Lung (tissue), 12 donors: ENCODE data around the gene YEATS2. TPM values are rescaled to one million over a fixed set of nuclear protein-coding genes. Genes with fewer than 3 reads are reported as not detected.

ENCODE experiments used
- ATAC-seq: fragments of 200-7000 bp; cut with Tn5 transposase; one replicate; pipeline ENCODE4 v1.9.1; 2020; ENCODE audit warnings: moderate number of reproducible peaks; ENCODE audit not compliant: insufficient read depth, low FRiP score
- DNase-seq, 3 donors: peaks; one replicate each; pipeline ENCODE4 v3.0.0-alpha.2; 2013 to 2017
- H3K27ac ChIP-seq, 2 donors: one replicate each; pipeline ENCODE4 v1.5.1; 2013; ENCODE audit warnings: mild to moderate bottlenecking in 2 of 2, moderate library complexity in 2 of 2, control low read depth in 1 of 2, inconsistent platforms in 1 of 2, low read depth in 1 of 2, low read length in 1 of 2
- H3K27me3 ChIP-seq, 3 donors: one replicate each; pipeline ENCODE4 v1.5.1; 2013; ENCODE audit warnings: low read length in 2 of 3; ENCODE audit not compliant: control insufficient read depth in 3 of 3, insufficient read depth in 3 of 3
- H3K36me3 ChIP-seq, 4 donors: one replicate each; pipeline ENCODE4 v1.5.1; 2013; ENCODE audit warnings: low read length in 4 of 4, mild to moderate bottlenecking in 1 of 4, moderate library complexity in 1 of 4; ENCODE audit not compliant: control insufficient read depth in 4 of 4, insufficient read depth in 4 of 4
- H3K4me1 ChIP-seq, 5 donors: one replicate each; pipeline ENCODE4 v1.5.1; 2013; ENCODE audit warnings: low read length in 5 of 5, mild to moderate bottlenecking in 2 of 5, moderate library complexity in 1 of 5; ENCODE audit not compliant: control insufficient read depth in 5 of 5, insufficient read depth in 5 of 5
- H3K4me3 ChIP-seq: one replicate; pipeline ENCODE4 v1.5.1; 2013; ENCODE audit warnings: mild to moderate bottlenecking, control low read depth, moderate library complexity
- H3K9ac ChIP-seq, 2 donors: one replicate each; pipeline ENCODE4 v1.5.1; 2013; ENCODE audit warnings: low read length in 2 of 2, control low read depth in 1 of 2; ENCODE audit not compliant: insufficient read depth in 1 of 2
- H3K9me3 ChIP-seq, 4 donors: one replicate each; pipeline ENCODE4 v1.5.1; 2013; ENCODE audit warnings: low read length in 3 of 4, mild to moderate bottlenecking in 1 of 4, moderate library complexity in 1 of 4; ENCODE audit not compliant: control insufficient read depth in 4 of 4, insufficient read depth in 3 of 4
- WGBS, 2 donors: extraction: QIAGEN DNeasy Blood & Tissue Kit; methylation state at CpG; one replicate each; pipeline ENCODE4 v1.1.7; 2013; 5-methylcytosine and 5-hydroxymethylcytosine counted together
- polyA plus RNA-seq, 2 donors: library from polyadenylated mRNA; stranded (reverse); fragments of 200-250 nt; gene quantifications; one replicate each; pipeline ENCODE4 v1.2.1, GENCODE V29; 2013
- total RNA-seq, 2 donors: library from RNA; depleted of rRNA in 1 of 2; stranded (reverse); fragments of >200 nt in 1 of 2; gene quantifications; one replicate each; pipeline ENCODE4 v1.2.1, GENCODE V29; 2014 to 2021
- TF ChIP-seq, protein P1 (sequence below): IDR thresholded peaks from 2 replicates; pipeline ENCODE4 v1.5.1; 2012; ENCODE audit warnings: mild to moderate bottlenecking; ENCODE audit errors: control extremely low read depth, extremely low read depth
- donor health status: control.
- donor health status: control.
- donor health status: Bipolar disorder and iron deficiency.
- donor health status: healthy.
- donor health status: DM: yes; HTN: yes; CAD: no.

Gene YEATS2
- total and polyA plus RNA-seq, 4 donors = 9.6 to 42.9 (median 18.9) TPM

GRCh38 chr3:183826448-183827250, 129.1 kb downstream of the YEATS2 start:
- ATAC-seq (no peak), DNase-seq (no peak)
- no peak overlapping the region for H3K9ac ChIP-seq
- no peak overlapping the region for H3K27ac ChIP-seq
- H3K4me1 ChIP-seq = peaks cover 0 to 9% (median 0%) of the 10 kb centered on the region in 5 donors
- no peaks in the 10 kb centered on the region for H3K9me3 ChIP-seq
- WGBS, 2 donors = 94 to 95% methylated on average over 14 of the region's 14 CpGs
- TF ChIP-seq, protein P1, sequence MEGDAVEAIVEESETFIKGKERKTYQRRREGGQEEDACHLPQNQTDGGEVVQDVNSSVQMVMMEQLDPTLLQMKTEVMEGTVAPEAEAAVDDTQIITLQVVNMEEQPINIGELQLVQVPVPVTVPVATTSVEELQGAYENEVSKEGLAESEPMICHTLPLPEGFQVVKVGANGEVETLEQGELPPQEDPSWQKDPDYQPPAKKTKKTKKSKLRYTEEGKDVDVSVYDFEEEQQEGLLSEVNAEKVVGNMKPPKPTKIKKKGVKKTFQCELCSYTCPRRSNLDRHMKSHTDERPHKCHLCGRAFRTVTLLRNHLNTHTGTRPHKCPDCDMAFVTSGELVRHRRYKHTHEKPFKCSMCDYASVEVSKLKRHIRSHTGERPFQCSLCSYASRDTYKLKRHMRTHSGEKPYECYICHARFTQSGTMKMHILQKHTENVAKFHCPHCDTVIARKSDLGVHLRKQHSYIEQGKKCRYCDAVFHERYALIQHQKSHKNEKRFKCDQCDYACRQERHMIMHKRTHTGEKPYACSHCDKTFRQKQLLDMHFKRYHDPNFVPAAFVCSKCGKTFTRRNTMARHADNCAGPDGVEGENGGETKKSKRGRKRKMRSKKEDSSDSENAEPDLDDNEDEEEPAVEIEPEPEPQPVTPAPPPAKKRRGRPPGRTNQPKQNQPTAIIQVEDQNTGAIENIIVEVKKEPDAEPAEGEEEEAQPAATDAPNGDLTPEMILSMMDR = no peak
- H3K27me3 ChIP-seq = no peaks in the 10 kb centered on the region
- H3K36me3 ChIP-seq = peaks cover 0 to 16% (median 2%) of the 10 kb centered on the region in 4 donors
- no peak overlapping the region for H3K4me3 ChIP-seq

GRCh38 chr3:183827809-183828537, 130.4 kb downstream of the YEATS2 start:
- DNase-seq = no peak
- Histone ChIP-seq H3K4me3 (no peak overlapping the region), H3K9me3 (no peaks in the 10 kb centered on the region), H3K36me3 (peaks cover 4 to 21% (median 8%) of the 10 kb centered on the region in 4 donors), H3K9ac (no peak overlapping the region), H3K27me3 (no peaks in the 10 kb centered on the region), H3K27ac (no peak overlapping the region), H3K4me1 (peaks cover 0 to 9% (median 0%) of the 10 kb centered on the region in 5 donors)
- ATAC-seq = no peak
- TF ChIP-seq, protein P1 = no peak
- WGBS, 2 donors = 83 to 92% methylated on average over 14 of the region's 14 CpGs

- Histone ChIP-seq H3K36me3 (peaks cover 7 to 26% (median 13%) of the 10 kb centered on the region in 4 donors), H3K9me3 (no peaks in the 10 kb centered on the region), H3K27ac (no peak overlapping the region), H3K9ac (no peak overlapping the region), H3K4me3 (no peak overlapping the region), H3K27me3 (no peaks in the 10 kb centered on the region), H3K4me1 (peaks cover 0 to 9% (median 0%) of the 10 kb centered on the region in 5 donors)
- DNase-seq (no peak), ATAC-seq (no peak)
- 94 to 97% methylated on average over 7 of the region's 7 CpGs for WGBS, 2 donors
- TF ChIP-seq, protein P1 = no peak
Measured at GRCh38 chr3:183828538-183828870, 130.9 kb downstream of the YEATS2 start.
